Endothelial cell (in vitro differentiated cells): ENCODE data around the gene NLGN2. TPM values are rescaled to one million over a fixed set of nuclear protein-coding genes. Genes with fewer than 3 reads are reported as not detected.

Source experiments
- DNase-seq: peaks from one replicate; pipeline ENCODE4 v3.0.0; 2021; ENCODE audit warnings: low spot score
- H3K27ac Mint-ChIP-seq: one replicate; pipeline ENCODE4 v1.8.0; 2021; ENCODE audit warnings: mixed read lengths, inconsistent platforms; ENCODE audit not compliant: unreplicated experiment
- H3K27me3 Mint-ChIP-seq: one replicate; pipeline ENCODE4 v1.8.0; 2021; ENCODE audit warnings: mild to moderate bottlenecking, moderate library complexity, mixed read lengths, inconsistent platforms; ENCODE audit not compliant: unreplicated experiment
- H3K36me3 Mint-ChIP-seq: one replicate; pipeline ENCODE4 v1.8.0; 2021; ENCODE audit warnings: mild to moderate bottlenecking, low read depth, mixed read lengths, inconsistent platforms; ENCODE audit not compliant: unreplicated experiment
- H3K4me1 Mint-ChIP-seq: one replicate; pipeline ENCODE4 v1.8.0; 2021; ENCODE audit warnings: mild to moderate bottlenecking, mixed read lengths, inconsistent platforms; ENCODE audit not compliant: unreplicated experiment
- H3K4me3 Mint-ChIP-seq: one replicate; pipeline ENCODE4 v1.8.0; 2021; ENCODE audit warnings: mild to moderate bottlenecking, mixed read lengths, inconsistent platforms; ENCODE audit not compliant: unreplicated experiment
- H3K9me3 Mint-ChIP-seq: one replicate; pipeline ENCODE4 v1.8.0; 2021; ENCODE audit warnings: mixed read lengths, inconsistent platforms; ENCODE audit not compliant: unreplicated experiment
- total RNA-seq: library from RNA; stranded (reverse); fragmentation: NEBNext Ultra II Directional; extraction: Animal tissue kit (Norgen Biotek cat#: 25700); gene quantifications from one replicate; pipeline ENCODE4 v1.2.1, GENCODE V29; 2021; ENCODE audit not compliant: unreplicated experiment
- TF ChIP-seq, protein P1 (sequence below): fragments of 200-600 bp; sonication (generic); IDR thresholded peaks from one replicate; pipeline ENCODE4 v1.5.0; 2021; ENCODE audit warnings: antibody characterized with exemption; ENCODE audit not compliant: unreplicated experiment

The NLGN2 gene
- total RNA-seq, 1 donor from 2014 or later, result 54.8 TPM

DNA sequence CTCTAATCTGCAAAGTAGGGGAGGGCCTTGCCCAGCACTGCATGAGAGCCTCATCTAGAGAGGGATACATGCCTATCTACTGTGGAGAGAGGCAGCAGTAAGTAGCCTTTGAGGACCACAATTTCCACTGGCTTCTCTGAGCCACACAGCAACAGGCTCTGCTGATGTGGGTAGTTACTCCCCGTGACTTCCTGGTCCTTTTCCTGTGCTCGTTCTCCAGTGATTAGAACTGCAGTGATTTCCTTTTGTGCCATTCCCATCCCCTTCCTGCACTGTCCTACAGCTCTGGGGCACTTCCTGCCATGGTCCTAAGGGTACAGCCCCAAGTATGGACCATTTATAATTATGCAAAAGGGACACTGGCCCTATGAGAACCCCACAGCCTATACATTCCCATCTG is 16.3 kb upstream of the NLGN2 start:
- H3K9me3 Mint-ChIP-seq, result no peaks in the 10 kb centered on the region
- H3K36me3 Mint-ChIP-seq, result peaks cover 13% of the 10 kb centered on the region
- peaks cover 14% of the 10 kb centered on the region for H3K27me3 Mint-ChIP-seq
- TF ChIP-seq, protein P1, sequence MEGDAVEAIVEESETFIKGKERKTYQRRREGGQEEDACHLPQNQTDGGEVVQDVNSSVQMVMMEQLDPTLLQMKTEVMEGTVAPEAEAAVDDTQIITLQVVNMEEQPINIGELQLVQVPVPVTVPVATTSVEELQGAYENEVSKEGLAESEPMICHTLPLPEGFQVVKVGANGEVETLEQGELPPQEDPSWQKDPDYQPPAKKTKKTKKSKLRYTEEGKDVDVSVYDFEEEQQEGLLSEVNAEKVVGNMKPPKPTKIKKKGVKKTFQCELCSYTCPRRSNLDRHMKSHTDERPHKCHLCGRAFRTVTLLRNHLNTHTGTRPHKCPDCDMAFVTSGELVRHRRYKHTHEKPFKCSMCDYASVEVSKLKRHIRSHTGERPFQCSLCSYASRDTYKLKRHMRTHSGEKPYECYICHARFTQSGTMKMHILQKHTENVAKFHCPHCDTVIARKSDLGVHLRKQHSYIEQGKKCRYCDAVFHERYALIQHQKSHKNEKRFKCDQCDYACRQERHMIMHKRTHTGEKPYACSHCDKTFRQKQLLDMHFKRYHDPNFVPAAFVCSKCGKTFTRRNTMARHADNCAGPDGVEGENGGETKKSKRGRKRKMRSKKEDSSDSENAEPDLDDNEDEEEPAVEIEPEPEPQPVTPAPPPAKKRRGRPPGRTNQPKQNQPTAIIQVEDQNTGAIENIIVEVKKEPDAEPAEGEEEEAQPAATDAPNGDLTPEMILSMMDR, result no peak
- peak overlapping the region; percentile 81 for H3K27ac Mint-ChIP-seq
- peaks cover 40% of the 10 kb centered on the region for H3K4me1 Mint-ChIP-seq
- H3K4me3 Mint-ChIP-seq, result peak overlapping the region; percentile 69
- DNase-seq, result no peak

DNA sequence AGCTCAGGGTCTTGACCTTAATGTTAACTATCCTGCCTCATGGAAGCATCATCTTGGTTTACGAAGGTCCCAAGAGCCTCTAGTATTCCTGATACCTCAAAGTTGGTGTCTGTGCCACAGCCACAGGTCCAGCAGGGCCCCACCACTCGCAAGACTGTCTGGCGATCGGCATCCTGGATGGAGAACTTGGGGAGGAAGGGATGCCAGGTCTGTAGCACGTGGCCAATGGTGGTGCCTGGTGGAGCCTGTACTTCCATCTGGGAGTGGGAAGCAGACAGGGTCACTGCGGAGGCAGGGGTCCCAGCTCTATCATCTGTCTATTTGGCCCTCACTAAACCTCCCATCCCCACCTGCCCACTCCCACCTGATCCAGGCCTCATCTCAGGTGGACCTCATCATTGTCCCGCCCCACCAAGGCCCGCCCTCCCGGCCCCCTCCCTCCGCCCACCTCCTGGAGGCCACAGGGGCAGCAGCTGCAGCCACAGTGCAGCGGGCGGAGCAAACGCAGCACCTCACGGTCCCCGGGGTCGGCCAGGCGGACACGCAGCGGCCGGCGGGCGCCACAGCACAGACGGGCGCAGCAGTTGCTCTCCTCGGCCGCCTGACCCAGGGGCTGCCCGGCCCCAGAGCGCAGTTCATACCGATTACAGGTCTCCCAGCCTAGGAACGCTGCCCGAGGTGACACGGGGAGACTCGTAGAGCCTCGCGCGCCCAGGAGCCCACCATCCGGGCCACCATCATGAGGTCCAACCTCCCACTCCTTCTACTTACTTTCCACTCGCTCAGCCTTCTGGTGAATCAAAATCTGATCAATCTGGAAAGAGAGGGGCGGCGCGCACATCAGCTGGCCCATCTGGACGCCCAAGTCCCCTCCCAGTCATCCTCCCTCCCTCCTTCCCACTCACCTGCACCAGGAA is 14.7 kb upstream of the NLGN2 start:
- DNase-seq, result no peak
- H3K27me3 Mint-ChIP-seq, result peaks cover 15% of the 10 kb centered on the region
- H3K9me3 Mint-ChIP-seq, result no peaks in the 10 kb centered on the region
- H3K4me3 Mint-ChIP-seq, result peak overlapping the region; percentile 85
- no peak overlapping the region for H3K27ac Mint-ChIP-seq
- TF ChIP-seq, protein P1, result no peak
- peaks cover 40% of the 10 kb centered on the region for H3K4me1 Mint-ChIP-seq
- peaks cover 13% of the 10 kb centered on the region for H3K36me3 Mint-ChIP-seq

DNA sequence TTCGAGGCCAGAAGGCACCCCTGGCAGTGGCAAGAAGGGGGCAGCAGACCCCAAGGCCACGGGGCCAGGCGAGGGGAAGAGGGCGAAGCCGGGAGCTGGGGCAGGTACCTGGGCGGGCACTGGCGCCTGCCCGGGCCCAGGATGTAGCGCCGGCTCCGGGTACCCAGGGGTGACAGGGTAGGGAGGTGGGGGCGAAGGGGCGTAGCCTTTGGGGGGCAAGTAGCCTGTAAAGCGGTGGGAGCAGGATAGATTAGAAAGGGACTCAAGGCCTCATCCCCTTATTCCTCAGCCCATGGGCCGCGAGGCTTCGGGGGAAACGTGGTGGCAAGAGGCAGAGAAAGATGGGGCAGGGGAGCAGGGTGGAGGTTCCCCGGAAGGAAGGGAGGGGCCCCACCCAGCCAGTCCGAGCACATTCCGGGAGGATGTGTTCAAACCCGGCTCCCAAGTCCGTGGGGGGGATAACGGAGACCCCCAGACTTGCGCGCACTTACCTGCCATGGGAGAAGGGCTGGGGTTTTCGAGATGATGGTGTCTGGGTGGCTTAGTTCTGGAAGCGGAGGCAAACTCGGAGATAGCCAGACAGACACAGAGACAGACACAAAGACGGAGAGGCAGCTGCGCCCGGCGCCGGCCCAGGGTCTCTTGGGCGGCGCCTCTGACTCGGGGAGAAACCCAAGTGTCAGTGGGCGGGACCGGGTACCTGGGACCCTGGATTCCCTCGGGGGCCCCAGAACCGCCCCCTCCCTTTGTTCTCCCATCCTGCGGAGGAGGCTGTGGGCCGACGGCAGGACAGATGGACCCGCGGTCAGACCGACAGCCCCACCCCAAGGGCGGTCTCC is 13.8 kb upstream of the NLGN2 start:
- peaks cover 13% of the 10 kb centered on the region for H3K36me3 Mint-ChIP-seq
- peaks cover 40% of the 10 kb centered on the region for H3K4me1 Mint-ChIP-seq
- TF ChIP-seq, protein P1, result no peak
- peaks cover 15% of the 10 kb centered on the region for H3K27me3 Mint-ChIP-seq
- no peak for DNase-seq
- H3K4me3 Mint-ChIP-seq, result peak overlapping the region; percentile 93
- no peak overlapping the region for H3K27ac Mint-ChIP-seq
- no peaks in the 10 kb centered on the region for H3K9me3 Mint-ChIP-seq

DNA sequence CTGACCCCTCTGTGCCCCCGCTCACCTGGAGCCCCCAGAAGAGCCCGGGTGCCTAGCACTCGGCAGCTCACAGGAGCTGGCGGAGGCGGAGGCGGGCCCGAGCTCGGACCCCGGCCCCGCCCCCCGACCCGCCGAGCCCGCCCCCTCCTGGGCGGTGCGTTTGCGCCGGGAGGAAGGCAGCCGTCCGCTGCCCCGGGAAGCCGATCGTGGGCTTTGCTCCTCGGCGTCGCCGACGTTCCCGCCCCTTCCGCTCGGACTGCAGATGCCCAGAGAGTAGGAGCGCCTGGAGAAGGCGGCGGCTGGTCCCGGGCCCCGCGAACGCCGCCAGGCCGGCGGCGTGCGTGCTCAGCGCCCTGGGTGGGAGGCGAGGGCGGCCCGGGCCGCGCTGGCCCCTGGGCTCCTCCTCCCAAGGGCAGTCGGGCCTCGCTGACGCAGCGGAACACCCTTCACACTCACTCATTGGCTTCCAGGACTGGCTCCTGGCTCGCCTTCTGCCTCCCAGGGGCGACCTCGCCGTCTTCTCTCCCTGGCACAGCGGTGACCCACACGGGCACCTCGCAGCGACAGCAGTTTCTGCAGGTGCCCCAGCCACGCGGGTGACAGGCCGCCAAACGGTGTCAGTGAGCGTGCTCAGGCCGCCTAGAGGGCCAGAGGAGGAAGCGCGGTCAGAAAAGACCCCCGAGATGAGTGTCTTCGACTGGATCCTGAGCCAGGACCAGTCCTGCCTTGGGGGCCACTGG is 13.0 kb upstream of the NLGN2 start, which contains the start of gene PLSCR3:
PLSCR3 (minus strand) TSS at position 74 of the 740 bp plus-strand sequence. CDS start 415 bp downstream, outside the sequence.
- H3K36me3 Mint-ChIP-seq, result peaks cover 7% of the 10 kb centered on the region
- TF ChIP-seq, protein P1, result peak; percentile 45
- peak within 1 kb of the TSS; percentile 95 for H3K4me3 Mint-ChIP-seq
- peak within 1 kb of the TSS; percentile 85 for H3K27ac Mint-ChIP-seq
- DNase-seq, result peak; percentile 85
- H3K9me3 Mint-ChIP-seq, result no peaks in the 10 kb centered on the region
- peaks cover 13% of the 10 kb centered on the region for H3K27me3 Mint-ChIP-seq
- H3K4me1 Mint-ChIP-seq, result peaks cover 35% of the 10 kb centered on the region
